ENCODE data around the gene PYGL.

- TF ChIP-seq CTCF (IDR thresholded peaks at IDR 0.05) (no peak), POLR2A (IDR thresholded peaks at IDR 0.05) (no peak)
Observed at GRCh38 chr14:50859296-50859624, 85.0 kb downstream of the PYGL start.
